Uterus (tissue), 4 donors: ENCODE measurements around the gene SMIM10. TPM values are rescaled to one million over a fixed set of nuclear protein-coding genes. Genes with fewer than 3 reads are reported as not detected.

Experiments used
- DNase-seq, 2 donors: peaks; one replicate each; pipeline ENCODE4 v3.0.0-alpha.2; 2019 to 2020
- H3K27ac ChIP-seq, 2 donors: fragments of 200-600 bp; sonication (generic); 1 replicate in 1 of 2; 2 replicates in 1 of 2; pipeline ENCODE4 v1.5.1; 2016 to 2018
- H3K27me3 ChIP-seq, 2 donors: fragments of 200-600 bp; sonication (generic); one replicate each; pipeline ENCODE4 v1.5.1; 2018 to 2019; ENCODE audit warnings: control low read depth in 1 of 2
- H3K36me3 ChIP-seq, 2 donors: fragments of 200-600 bp; sonication (generic); one replicate each; pipeline ENCODE4 v1.5.1; 2019; ENCODE audit warnings: control low read depth in 1 of 2
- H3K4me1 ChIP-seq, 2 donors: fragments of 200-600 bp; sonication (generic); one replicate each; pipeline ENCODE4 v1.5.1; 2018 to 2019; ENCODE audit warnings: control low read depth in 1 of 2
- H3K4me3 ChIP-seq, 2 donors: fragments of 200-600 bp; sonication (generic); 1 replicate in 1 of 2; 2 replicates in 1 of 2; pipeline ENCODE4 v1.5.1; 2018 to 2019; ENCODE audit warnings: mild to moderate bottlenecking in 1 of 2
- H3K9me3 ChIP-seq, 2 donors: fragments of 200-600 bp; sonication (generic); one replicate each; pipeline ENCODE4 v1.5.1; 2019; ENCODE audit warnings: control low read depth in 1 of 2
- CTCF ChIP-seq, 4 experiments: fragments of 200-600 bp in 2 of 4; fragments of 450-650 bp in 2 of 4; sonication (generic) in 2 of 4; IDR thresholded peaks; one replicate each; pipeline ENCODE4 v1.5.1; 2016 to 2019; ENCODE audit warnings: antibody characterized with exemption in 4 of 4, mild to moderate bottlenecking in 2 of 4, moderate library complexity in 1 of 4
- POLR2A ChIP-seq, 2 donors: fragments of 450-650 bp; IDR thresholded peaks; one replicate each; pipeline ENCODE4 v1.6.1; 2016; ENCODE audit warnings: antibody characterized with exemption in 2 of 2, mild to moderate bottlenecking in 1 of 2, moderate library complexity in 1 of 2
- intact Hi-C: fragments of 100-400 bp; cut with DNase I; formaldehyde crosslinking; loops from one replicate; pipeline ENCODE4 v1.15.1; 2023; ENCODE audit warnings: low total_unique reads
- total RNA-seq, 4 donors: library from RNA; depleted of rRNA in 3 of 4; stranded (reverse); fragments of >200 nt in 3 of 4; gene quantifications; one replicate each; pipeline versions ENCODE4 v1.1.0 to v1.2.4, GENCODE V29; 2014 to 2023
- donor health status: DM: yes; HTN: yes; CAD: no.

The SMIM10 gene
- total RNA-seq, 4 donors from 2014 or later = 4.6 to 16.1 (median 10.5) TPM

- intact Hi-C loops = no loop called here
- H3K9me3 ChIP-seq = no peaks in the 10 kb centered on the region
- H3K36me3 ChIP-seq = no peaks in the 10 kb centered on the region
- no peak overlapping the region for H3K27ac ChIP-seq
- H3K4me1 ChIP-seq = no peaks in the 10 kb centered on the region
- DNase-seq = no peak
- TF ChIP-seq CTCF (IDR thresholded peaks at IDR 0.05) (no peak), POLR2A (IDR thresholded peaks at IDR 0.05) (no peak)
- H3K4me3 ChIP-seq = no peak overlapping the region
- no peaks in the 10 kb centered on the region for H3K27me3 ChIP-seq
These were observed 8.0 kb upstream of the SMIM10 start for GRCh38 chrX:134982748-134983147.

DNA sequence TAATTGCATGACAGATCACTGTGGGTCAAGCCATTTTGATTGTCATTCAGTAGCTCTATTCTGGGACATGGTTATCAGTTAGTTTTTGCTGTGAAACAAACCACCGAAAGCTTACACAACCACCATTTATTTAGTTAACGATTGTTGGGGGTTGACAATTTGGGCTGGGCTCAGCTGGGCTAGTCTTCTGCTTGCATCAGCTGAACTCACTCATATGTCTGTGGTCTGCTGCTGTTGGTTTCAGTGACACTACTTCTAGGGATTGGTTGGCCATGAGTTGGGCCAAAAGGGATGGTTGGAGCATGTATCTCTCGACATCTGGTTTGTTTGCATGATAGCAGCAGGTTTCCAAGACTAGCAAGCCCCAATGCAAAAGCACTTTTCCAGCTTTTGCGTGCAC, 5.3 kb upstream of the SMIM10 start:
- no peak for TF ChIP-seq CTCF (IDR thresholded peaks at IDR 0.05)
- Histone ChIP-seq H3K4me3 (no peak overlapping the region), H3K9me3 (no peaks in the 10 kb centered on the region), H3K27me3 (no peaks in the 10 kb centered on the region), H3K4me1 (no peaks in the 10 kb centered on the region), H3K27ac (no peak overlapping the region), H3K36me3 (no peaks in the 10 kb centered on the region)
- intact Hi-C loops = no loop called here
- no peak for DNase-seq

DNA sequence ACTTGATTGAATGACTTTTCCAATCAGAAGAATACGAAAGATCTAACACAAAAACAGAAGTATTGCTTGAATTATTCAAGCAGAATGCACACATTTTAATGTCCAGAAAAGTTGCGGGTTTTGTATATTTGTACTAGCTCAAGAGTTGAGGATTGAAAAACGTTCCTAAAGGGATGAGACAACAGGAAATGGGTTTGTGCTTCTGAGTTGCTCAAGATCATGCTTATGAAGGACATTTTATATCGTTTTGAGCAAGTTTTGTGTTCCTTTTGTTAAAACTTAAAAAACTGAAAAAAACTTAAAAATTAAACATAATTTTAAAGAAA, 353 bp upstream of the SMIM10 start:
- Histone ChIP-seq H3K36me3 (no peaks in the 10 kb centered on the region), H3K4me3 (peak overlapping the region; percentile 23 to 34), H3K4me1 (no peaks in the 10 kb centered on the region), H3K27me3 (no peaks in the 10 kb centered on the region), H3K27ac (peak overlapping the region; percentile 39 to 73), H3K9me3 (no peaks in the 10 kb centered on the region)
- no peak for TF ChIP-seq POLR2A (IDR thresholded peaks at IDR 0.05)
- TF ChIP-seq CTCF (IDR thresholded peaks at IDR 0.05) = no peak
- intact Hi-C loops = no loop called here
- DNase-seq = no peak

DNA sequence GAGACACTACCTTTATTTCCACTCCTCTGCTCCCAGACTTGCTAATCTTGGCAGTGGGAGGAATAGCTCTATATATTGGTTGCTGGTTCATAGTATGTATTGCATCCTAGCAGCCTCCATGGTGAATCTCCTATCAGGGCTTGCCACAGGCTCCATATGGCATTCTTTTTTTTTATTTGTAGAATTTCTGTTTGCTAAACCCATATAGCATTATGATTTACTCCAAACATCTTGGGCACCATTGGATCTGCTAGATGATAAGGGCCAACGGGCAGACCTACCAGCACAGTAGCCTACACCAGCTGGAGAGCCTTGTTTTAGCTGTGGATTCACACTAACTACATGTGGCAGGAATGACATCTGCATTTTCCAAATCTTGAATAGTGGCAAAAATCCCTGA, 6.9 kb downstream of the SMIM10 start:
- Histone ChIP-seq H3K27ac (no peak overlapping the region), H3K4me1 (no peaks in the 10 kb centered on the region), H3K9me3 (no peaks in the 10 kb centered on the region), H3K36me3 (no peaks in the 10 kb centered on the region), H3K4me3 (no peak overlapping the region), H3K27me3 (no peaks in the 10 kb centered on the region)
- no peak for DNase-seq
- intact Hi-C loops = no loop called here
- no peak for TF ChIP-seq POLR2A (IDR thresholded peaks at IDR 0.05)
- TF ChIP-seq CTCF (IDR thresholded peaks at IDR 0.05) = no peak

DNA sequence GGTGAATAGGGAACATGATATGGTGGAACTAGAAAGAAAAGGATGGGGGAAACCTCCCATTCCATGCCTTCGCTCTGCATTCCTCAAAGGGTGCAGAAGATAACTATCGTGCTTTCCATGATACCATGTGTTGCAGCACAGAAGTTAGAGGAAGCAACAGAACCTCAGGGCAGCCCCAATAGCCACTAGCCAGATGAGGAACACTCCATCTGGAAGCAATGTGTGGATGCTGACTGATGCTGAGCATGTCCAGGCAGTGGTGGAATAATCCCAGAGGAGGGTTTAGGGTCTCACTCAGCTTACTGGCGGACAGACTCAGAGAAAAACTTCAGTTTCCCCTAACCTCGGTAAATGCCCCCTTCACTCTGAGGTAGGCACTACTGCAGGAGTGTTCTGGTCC, 7.5 kb downstream of the SMIM10 start:
- no peaks in the 10 kb centered on the region for H3K4me1 ChIP-seq
- no peak overlapping the region for H3K4me3 ChIP-seq
- no peaks in the 10 kb centered on the region for H3K9me3 ChIP-seq
- H3K36me3 ChIP-seq = no peaks in the 10 kb centered on the region
- DNase-seq = no peak
- intact Hi-C loops = no loop called here
- no peak overlapping the region for H3K27ac ChIP-seq
- no peak for TF ChIP-seq POLR2A (IDR thresholded peaks at IDR 0.05)
- TF ChIP-seq CTCF (IDR thresholded peaks at IDR 0.05) = no peak
- H3K27me3 ChIP-seq = no peaks in the 10 kb centered on the region
